Heart left ventricle (tissue), 16 donors: Measurements from ENCODE around the gene SMOC1. TPM values are rescaled to one million over a fixed set of nuclear protein-coding genes. Genes with fewer than 3 reads are reported as not detected.

Experiments used
- ATAC-seq, 4 donors: fragments of 200-7000 bp; cut with Tn5 transposase; one replicate each; pipeline ENCODE4 v1.9.1; 2020 to 2022; ENCODE audit warnings: moderate library complexity in 4 of 4, mild to moderate bottlenecking in 3 of 4, moderate number of reproducible peaks in 1 of 4
- DNase-seq, 5 donors: peaks; one replicate each; pipeline ENCODE4 v3.0.0-alpha.2; 2020
- H3K27ac ChIP-seq, 12 donors: fragments of 200-600 bp; sonication (generic) in 4 of 12; one replicate each; pipeline versions ENCODE4 v1.5.0 to v1.8.0; 2016 to 2022; ENCODE audit warnings: mild to moderate bottlenecking in 2 of 12
- H3K27me3 ChIP-seq, 9 donors: fragments of 200-600 bp; sonication (generic) in 2 of 9; one replicate each; pipeline versions ENCODE4 v1.5.1 to v1.8.0; 2016 to 2022; ENCODE audit warnings: mild to moderate bottlenecking in 3 of 9
- H3K36me3 ChIP-seq, 9 donors: fragments of 200-600 bp; sonication (generic) in 2 of 9; one replicate each; pipeline versions ENCODE4 v1.5.0 to v1.8.0; 2018 to 2022; ENCODE audit warnings: mild to moderate bottlenecking in 2 of 9
- H3K4me1 ChIP-seq, 12 donors: fragments of 200-600 bp; sonication (generic) in 4 of 12; one replicate each; pipeline versions ENCODE4 v1.5.0 to v1.8.0; 2016 to 2022; ENCODE audit warnings: mild to moderate bottlenecking in 3 of 12
- H3K4me3 ChIP-seq, 12 donors: fragments of 200-600 bp; sonication (generic) in 4 of 12; one replicate each; pipeline versions ENCODE4 v1.5.0 to v1.8.0; 2017 to 2022; ENCODE audit warnings: mild to moderate bottlenecking in 9 of 12, moderate library complexity in 4 of 12
- H3K9me3 ChIP-seq, 12 donors: fragments of 200-600 bp; sonication (generic) in 4 of 12; one replicate each; pipeline versions ENCODE4 v1.5.0 to v1.8.0; 2016 to 2022; ENCODE audit warnings: mild to moderate bottlenecking in 1 of 12
- CTCF ChIP-seq, 12 donors: fragments of 200-600 bp; sonication (generic) in 4 of 12; IDR thresholded peaks; one replicate each; pipeline versions ENCODE4 v1.5.0 to v1.8.0; 2018 to 2022; ENCODE audit warnings: antibody characterized with exemption in 12 of 12, mild to moderate bottlenecking in 5 of 12
- POLR2A ChIP-seq, 2 donors: fragments of 450-650 bp; IDR thresholded peaks; one replicate each; pipeline ENCODE4 v1.6.1; 2017; ENCODE audit warnings: antibody characterized with exemption in 2 of 2, mild to moderate bottlenecking in 2 of 2, moderate library complexity in 2 of 2
- WGBS, 4 donors: extraction: QIAGEN DNeasy Blood & Tissue Kit in 2 of 4; methylation state at CpG; one replicate each; pipeline versions ENCODE4 v1.1.5 to v1.1.7; 2013 to 2018; 5-methylcytosine and 5-hydroxymethylcytosine counted together
- intact Hi-C, 10 donors: fragments of 100-400 bp; cut with DNase I; formaldehyde crosslinking; loops; one replicate each; pipeline versions ENCODE4 v1.11.1 to v1.14.2; 2022
- polyA plus RNA-seq, 2 donors: library from polyadenylated mRNA; stranded (reverse); fragments of 200-250 nt; gene quantifications; one replicate each; pipeline ENCODE4 v1.2.3, GENCODE V29; 2013
- total RNA-seq, 9 donors: library from RNA; depleted of rRNA in 2 of 9; stranded (reverse); fragments of >200 nt in 2 of 9; fragmentation: NEBNext Ultra II Directional in 3 of 9; extraction: Animal tissue kit (Norgen Biotek cat#: 25700) in 3 of 9; gene quantifications; one replicate each; pipeline versions ENCODE4 v1.1.0 to v1.2.4, GENCODE V29; 2016 to 2023
- donor health status: ischemic (EF 13 %, LVEDD 7.1; RV severe dilation, severe dysfunction).
- donor health status: healthy with polysubstance abuse.
- donor health status: DM: no; HTN: yes; CAD: no.
- donor health status: DM: no; HTN: no; CAD: no.
- donor health status: ischemic (EF 25% LVEDD 6.9; RV normal size, moderate dysfunction).
- donor health status: ischemic (EF 25% LVEDD 5.7; RV mildly dilated, moderate dysfunction).
- donor health status: healthy.
- donor health status: DM: yes; HTN: yes; CAD: no.
- donor health status: ischemic (EF 35%, LVEDD 5.7; RV mildly dilated, moderate dysfunction).
- donor health status: nonischemic (EF 11% LVEDD 7.7; RV severe dilation, severe dysfunction).
- donor health status: DM: yes; HTN: yes; CAD: no.
- donor health status: PGD.
- donor health status: ischemic (EF 29% LVEDD 5.4; RV normal size, mild dysfunction).
- donor health status: nonischemic (EF 23%, LVEDD 6.1; RV moderate dilation, normal function).

Gene SMOC1
- total and polyA plus RNA-seq, 11 donors, result 0.57 to 2.8 (median 0.85) TPM; not detected in 2

GRCh38 chr14:69854598-69854997, 24.6 kb upstream of the SMOC1 start:
- TF ChIP-seq POLR2A (IDR thresholded peaks at IDR 0.05), result no peak
- TF ChIP-seq CTCF (IDR thresholded peaks at IDR 0.05), result no peak
- Histone ChIP-seq H3K9me3 (no peaks in the 10 kb centered on the region), H3K27me3 (peaks cover 0 to 30% (median 0%) of the 10 kb centered on the region in 9 donors), H3K36me3 (no peaks in the 10 kb centered on the region), H3K4me3 (no peak overlapping the region), H3K4me1 (no peaks in the 10 kb centered on the region), H3K27ac (no peak overlapping the region)
- DNase-seq (no peak), ATAC-seq (no peak)
- WGBS, 4 donors, result 55 to 69% (median 61%) methylated on average over 2 of the region's 2 CpGs
- intact Hi-C loops, result no loop called here

GRCh38 chr14:69855180-69855832, 23.9 kb upstream of the SMOC1 start:
- intact Hi-C loops, result no loop called here
- TF ChIP-seq POLR2A (IDR thresholded peaks at IDR 0.05) (no peak), CTCF (IDR thresholded peaks at IDR 0.05) (no peak)

GRCh38 chr14:69858801-69859200, 20.4 kb upstream of the SMOC1 start:
- Histone ChIP-seq H3K36me3 (no peaks in the 10 kb centered on the region), H3K27ac (no peak overlapping the region), H3K4me1 (no peaks in the 10 kb centered on the region), H3K9me3 (no peaks in the 10 kb centered on the region), H3K27me3 (peaks cover 0 to 29% (median 0%) of the 10 kb centered on the region in 9 donors), H3K4me3 (no peak overlapping the region)
- intact Hi-C loops, result no loop called here
- 47 to 58% (median 57%) methylated on average over 8 of the region's 8 CpGs for WGBS, 4 donors
- TF ChIP-seq CTCF (IDR thresholded peaks at IDR 0.05), result no peak
- no peak for TF ChIP-seq POLR2A (IDR thresholded peaks at IDR 0.05)
- DNase-seq, result no peak
- ATAC-seq, result no peak

More at GRCh38 chr14:69855180-69855832, 23.9 kb upstream of the SMOC1 start:
- Histone ChIP-seq H3K27me3 (peaks cover 0 to 32% (median 0%) of the 10 kb centered on the region in 9 donors), H3K36me3 (no peaks in the 10 kb centered on the region), H3K9me3 (no peaks in the 10 kb centered on the region), H3K4me1 (no peaks in the 10 kb centered on the region), H3K4me3 (no peak overlapping the region), H3K27ac (no peak overlapping the region)
- DNase-seq (no peak), ATAC-seq (no peak)
- WGBS, 4 donors, result 63 to 77% (median 66%) methylated on average over 8 of the region's 8 CpGs

- DNase-seq (no peak), ATAC-seq (no peak)
- 67 to 82% (median 77%) methylated on average over 14 of the region's 14 CpGs for WGBS, 4 donors
- Histone ChIP-seq H3K27me3 (peaks cover 0 to 29% (median 0%) of the 10 kb centered on the region in 9 donors), H3K36me3 (no peaks in the 10 kb centered on the region), H3K4me1 (no peaks in the 10 kb centered on the region), H3K4me3 (no peak overlapping the region), H3K27ac (no peak overlapping the region), H3K9me3 (peaks cover 0 to 7% (median 0%) of the 10 kb centered on the region in 12 donors)
- TF ChIP-seq CTCF (IDR thresholded peaks at IDR 0.05) (no peak), POLR2A (IDR thresholded peaks at IDR 0.05) (no peak)
- intact Hi-C loops, result no loop called here
Observed at GRCh38 chr14:69859591-69859990, 19.6 kb upstream of the SMOC1 start.
